Measurements from ENCODE around the gene JPH3.

DNA sequence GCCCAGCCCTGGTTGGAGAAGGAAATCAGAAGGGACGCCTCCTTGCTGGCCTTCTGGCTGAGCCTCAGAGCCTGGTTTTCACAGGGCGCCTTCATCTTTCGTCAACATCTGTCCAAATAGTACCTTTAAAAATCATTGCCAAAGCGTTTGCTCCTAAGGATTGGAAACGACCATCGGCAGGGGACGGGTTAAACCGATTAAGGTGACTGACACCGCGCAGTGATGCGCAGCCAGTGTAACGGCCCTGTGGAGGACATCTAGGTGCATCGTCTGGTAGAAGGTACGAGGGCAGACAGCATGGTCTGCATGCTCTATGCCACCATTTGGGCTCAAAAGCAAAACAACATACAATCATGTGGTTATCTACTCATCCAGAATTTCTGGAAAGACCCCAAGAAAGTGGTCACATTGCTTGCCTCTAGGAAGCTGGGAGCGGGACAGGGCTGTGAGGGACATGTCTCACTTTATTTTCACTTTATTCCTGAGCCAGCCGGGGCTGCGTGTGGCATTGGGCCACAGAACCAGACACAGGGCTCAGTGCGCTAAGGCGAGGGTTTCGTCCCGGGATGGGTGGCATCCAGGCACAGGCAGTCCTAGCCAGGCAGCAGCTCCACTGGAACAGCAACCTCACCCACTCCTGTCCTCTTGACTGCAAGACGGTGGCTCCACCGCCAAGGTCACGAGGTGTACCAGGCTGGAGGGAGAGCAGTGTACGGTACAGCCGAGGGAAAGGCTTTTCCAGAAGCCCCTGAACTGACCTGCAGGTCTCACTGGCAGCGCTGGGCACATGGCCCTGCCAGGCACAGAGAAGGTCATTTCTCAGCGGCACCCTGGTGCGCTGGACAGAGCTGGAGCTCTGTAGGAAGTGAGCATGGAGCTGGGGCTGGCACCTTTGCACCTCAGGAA is 40.9 kb upstream of the JPH3 start:
- TF ChIP-seq GATA2 (IDR thresholded peaks at IDR 0.05; ENCODE audit: low read depth, low read length) = no peak
- no peak for TF ChIP-seq GATA3 (IDR thresholded peaks at IDR 0.05; ENCODE audit: low read depth, low read length)

All from SH-SY5Y (cell line).